Ascending aorta (tissue), 2 donors: ENCODE data around the gene MBP. TPM values are rescaled to one million over a fixed set of nuclear protein-coding genes. Genes with fewer than 3 reads are reported as not detected.
"Not testable (repeated sequence)": the region's sequence is repeated elsewhere in the genome, so short reads cannot be mapped to it uniquely, and the experiment has no call there.

Source experiments
- DNase-seq, 2 donors: peaks; one replicate each; pipeline ENCODE4 v3.0.0-alpha.2; 2019; ENCODE audit warnings: low spot score in 2 of 2
- H3K27ac ChIP-seq, 2 donors: fragments of 200-600 bp; sonication (generic); one replicate each; pipeline ENCODE4 v1.5.1; 2016 to 2017; ENCODE audit warnings: mild to moderate bottlenecking in 1 of 2
- H3K27me3 ChIP-seq: fragments of 200-600 bp; sonication (generic); one replicate; pipeline ENCODE4 v1.5.1; 2017
- H3K36me3 ChIP-seq, 2 donors: fragments of 200-600 bp; sonication (generic); one replicate each; pipeline ENCODE4 v1.5.1; 2016
- H3K4me1 ChIP-seq, 2 donors: fragments of 200-600 bp; sonication (generic); one replicate each; pipeline ENCODE4 v1.5.1; 2016 to 2017; ENCODE audit warnings: mild to moderate bottlenecking in 1 of 2
- H3K4me3 ChIP-seq, 2 donors: fragments of 200-600 bp; sonication (generic); one replicate each; pipeline ENCODE4 v1.5.1; 2016 to 2017; ENCODE audit warnings: mild to moderate bottlenecking in 1 of 2
- H3K9me3 ChIP-seq, 2 donors: fragments of 200-600 bp; sonication (generic); one replicate each; pipeline ENCODE4 v1.5.1; 2016
- CTCF ChIP-seq, 3 experiments: fragments of 200-600 bp in 2 of 3; fragments of 450-650 bp in 1 of 3; sonication (generic) in 2 of 3; IDR thresholded peaks; one replicate each; pipeline ENCODE4 v1.5.1; 2016 to 2019; ENCODE audit warnings: antibody characterized with exemption in 3 of 3, mild to moderate bottlenecking in 1 of 3, moderate library complexity in 1 of 3
- intact Hi-C: fragments of 100-400 bp; cut with DNase I; formaldehyde crosslinking; loops from one replicate; pipeline ENCODE4 v1.15.1; 2023
- total RNA-seq: library from RNA; depleted of rRNA; stranded (reverse); fragments of >200 nt; gene quantifications from one replicate; pipeline ENCODE4 v1.1.0, GENCODE V29; 2016

Gene MBP
- total RNA-seq, 1 donor from 2014 or later, result 8.1 TPM

GRCh38 chr18:76972241-76972640, 160.3 kb downstream of the MBP start:
- intact Hi-C loops, result no loop called here
- Histone ChIP-seq H3K9me3 (no peaks in the 10 kb centered on the region), H3K4me3 (no peak overlapping the region), H3K27me3 (no peaks in the 10 kb centered on the region), H3K4me1 (no peaks in the 10 kb centered on the region), H3K36me3 (peaks cover 7 to 10% of the 10 kb centered on the region in 2 donors), H3K27ac (no peak overlapping the region)
- no peak for TF ChIP-seq CTCF (IDR thresholded peaks at IDR 0.05)
- DNase-seq, result peak in 1 of 2 donors; percentile 39

- no peak for TF ChIP-seq CTCF (IDR thresholded peaks at IDR 0.05)
- peak in 1 of 2 donors; percentile 42 for DNase-seq
- Histone ChIP-seq H3K36me3 (peaks cover 10 to 14% of the 10 kb centered on the region in 2 donors), H3K9me3 (no peaks in the 10 kb centered on the region), H3K4me1 (no peaks in the 10 kb centered on the region), H3K27ac (no peak overlapping the region), H3K4me3 (no peak overlapping the region), H3K27me3 (no peaks in the 10 kb centered on the region)
- intact Hi-C loops, result no loop called here
These were observed 161.6 kb downstream of the MBP start for GRCh38 chr18:76970770-76971559.

- no peaks in the 10 kb centered on the region for H3K27me3 ChIP-seq
- H3K4me3 ChIP-seq, result no peak overlapping the region
- H3K36me3 ChIP-seq, result peaks cover 10 to 14% of the 10 kb centered on the region in 2 donors
- DNase-seq, result no peak
- H3K4me1 ChIP-seq, result no peaks in the 10 kb centered on the region
- no peak overlapping the region for H3K27ac ChIP-seq
- TF ChIP-seq CTCF (IDR thresholded peaks at IDR 0.05), result no peak
- intact Hi-C loops, result no loop called here
- no peaks in the 10 kb centered on the region for H3K9me3 ChIP-seq
These were observed 164.7 kb downstream of the MBP start for GRCh38 chr18:76967721-76968472.

- H3K36me3 ChIP-seq, result peaks cover 10 to 14% of the 10 kb centered on the region in 2 donors
- H3K4me1 ChIP-seq, intact Hi-C loops, H3K4me3 ChIP-seq, H3K27me3 ChIP-seq, H3K9me3 ChIP-seq, H3K27ac ChIP-seq, DNase-seq: not testable (repeated sequence)
These were observed 165.3 kb downstream of the MBP start for GRCh38 chr18:76967299-76967698.

- peak in 1 of 2 donors; percentile 49 for DNase-seq
These were observed 166.9 kb downstream of the MBP start for GRCh38 chr18:76965555-76966151.

GRCh38 chr18:76963936-76964335, 168.6 kb downstream of the MBP start:
- intact Hi-C loops, result no loop called here
- DNase-seq, result no peak
- peaks cover 19 to 45% of the 10 kb centered on the region in 2 donors for H3K36me3 ChIP-seq
- no peak for TF ChIP-seq CTCF (IDR thresholded peaks at IDR 0.05)
- no peaks in the 10 kb centered on the region for H3K9me3 ChIP-seq
- no peak overlapping the region for H3K4me3 ChIP-seq
- no peak overlapping the region for H3K27ac ChIP-seq
- H3K27me3 ChIP-seq, result no peaks in the 10 kb centered on the region
- H3K4me1 ChIP-seq, result no peaks in the 10 kb centered on the region

More at GRCh38 chr18:76965555-76966151, 166.9 kb downstream of the MBP start:
- H3K27me3 ChIP-seq, H3K27ac ChIP-seq, intact Hi-C loops, H3K4me3 ChIP-seq, H3K9me3 ChIP-seq, H3K4me1 ChIP-seq: not testable (repeated sequence)
- H3K36me3 ChIP-seq, result peaks cover 8 to 28% of the 10 kb centered on the region in 2 donors
